H1 (cell line): ENCODE results near the gene KDM6A. TPM values are rescaled to one million over a fixed set of nuclear protein-coding genes. Genes with fewer than 3 reads are reported as not detected.

Experiments
- CTCF ChIA-PET: fragments of 300-600 bp; sonication (Branson Sonifier 250); formaldehyde crosslinking; loops from one replicate; lab custom pipeline; 2021; ENCODE audit not compliant: partially characterized antibody; lab: Charles Lee
- POLR2A ChIA-PET: fragments of 300-600 bp; sonication (Branson Sonifier 250); formaldehyde crosslinking; loops from one replicate; lab custom pipeline; 2021; ENCODE audit warnings: inconsistent platforms; ENCODE audit not compliant: partially characterized antibody; lab: Charles Lee
- DNase-seq, 2 experiments: peaks; one replicate each; pipeline versions ENCODE4 v3.0.0 to v3.0.0-alpha.2; 2010 to 2022; ENCODE audit warnings: low spot score in 2 of 2, low read depth in 1 of 2, mixed read lengths in 1 of 2
- FAIRE-seq: peaks from 2 replicates; lab custom pipeline; 2011; peaks lifted over from hg19 to GRCh38; lab: Jason Lieb, UNC
- H2AFZ ChIP-seq: 2 replicates; pipeline ENCODE4 v1.8.1; 2012; ENCODE audit warnings: low read length, inconsistent platforms
- H2AK5ac ChIP-seq: 2 replicates; pipeline ENCODE4 v1.6.1; 2013; ENCODE audit warnings: low read depth, low read length
- H2BK120ac ChIP-seq: replicated peaks from 2 replicates; pipeline ENCODE3; 2013; ENCODE audit warnings: low read depth, low read length, inconsistent platforms
- H2BK12ac ChIP-seq: 2 replicates; pipeline ENCODE4 v1.6.1; 2013; ENCODE audit warnings: low read depth, low read length
- H2BK15ac ChIP-seq: 2 replicates; pipeline ENCODE4 v1.6.1; 2013; ENCODE audit warnings: low read length
- H2BK20ac ChIP-seq: 2 replicates; pipeline ENCODE4 v1.6.1; 2013; ENCODE audit warnings: low read length
- H2BK5ac ChIP-seq: 2 replicates; pipeline ENCODE4 v1.6.1; 2013; ENCODE audit warnings: low read depth, low read length
- H3K14ac ChIP-seq: 2 replicates; pipeline ENCODE4 v1.6.1; 2013; ENCODE audit warnings: inconsistent platforms; ENCODE audit not compliant: insufficient read length
- H3K18ac ChIP-seq: 2 replicates; pipeline ENCODE4 v1.6.1; 2013; ENCODE audit warnings: low read length; ENCODE audit errors: extremely low read depth
- H3K23ac ChIP-seq: 2 replicates; pipeline ENCODE4 v1.6.1; 2013; ENCODE audit warnings: inconsistent platforms; ENCODE audit not compliant: insufficient read length
- H3K23me2 ChIP-seq: 2 replicates; pipeline ENCODE4 v1.6.1; 2013; ENCODE audit warnings: low read depth, low read length
- H3K27ac ChIP-seq: 2 replicates; pipeline ENCODE4 v1.6.1; 2011; ENCODE audit warnings: low read depth, low read length, inconsistent platforms
- H3K27me3 ChIP-seq, 4 experiments: replicated peaks in 1 of 4; 1 replicate in 1 of 4; 2 replicates in 3 of 4; pipeline versions ENCODE4 v1.6.1 to v1.8.1; 2011 to 2013; ENCODE audit warnings: low read length in 3 of 4, mild to moderate bottlenecking in 3 of 4, inconsistent platforms in 2 of 4, mixed read lengths in 2 of 4, moderate library complexity in 1 of 4; ENCODE audit not compliant: control insufficient read depth in 3 of 4, insufficient read depth in 3 of 4; ENCODE audit errors: extremely low read depth in 1 of 4
- H3K36me3 ChIP-seq, 4 experiments: 2 replicates each; pipeline versions ENCODE4 v1.6.1 to v1.8.1; 2011 to 2013; ENCODE audit warnings: mild to moderate bottlenecking in 4 of 4, low read length in 3 of 4, moderate library complexity in 2 of 4, control low read depth in 1 of 4, inconsistent platforms in 1 of 4; ENCODE audit not compliant: insufficient read depth in 4 of 4, control insufficient read depth in 2 of 4
- H3K4ac ChIP-seq: replicated peaks from 2 replicates; pipeline ENCODE3; 2013; ENCODE audit warnings: low read length, low read depth, mixed read lengths, inconsistent platforms; ENCODE audit not compliant: insufficient read length
- H3K4me1 ChIP-seq, 4 experiments: replicated peaks in 1 of 4; 1 replicate in 1 of 4; 2 replicates in 3 of 4; pipeline versions ENCODE4 v1.6.1 to v1.8.1; 2011 to 2013; ENCODE audit warnings: low read length in 3 of 4, inconsistent platforms in 2 of 4, mixed read lengths in 1 of 4; ENCODE audit not compliant: insufficient read depth in 4 of 4, control insufficient read depth in 3 of 4
- H3K4me2 ChIP-seq, 2 experiments: 2 replicates each; pipeline versions ENCODE4 v1.6.1 to v1.8.1; 2011 to 2013; ENCODE audit warnings: low read depth in 2 of 2, low read length in 2 of 2, control low read depth in 1 of 2, inconsistent platforms in 1 of 2, mild to moderate bottlenecking in 1 of 2; ENCODE audit not compliant: insufficient read depth in 1 of 2
- H3K4me3 ChIP-seq, 4 experiments: fragments of 200-600, 300-600 bp in 1 of 4; sonication (generic), shearing (Covaris generic), sonication (Bioruptor Twin) in 1 of 4; 2 replicates each; pipeline versions ENCODE4 v1.5.1 to v1.8.1; 2011 to 2016; ENCODE audit warnings: low read length in 4 of 4, low read depth in 3 of 4, control low read depth in 2 of 4, inconsistent platforms in 2 of 4, mild to moderate bottlenecking in 2 of 4, mixed read lengths in 1 of 4, moderate library complexity in 1 of 4; ENCODE audit not compliant: insufficient read depth in 2 of 4; ENCODE audit errors: extremely low read depth in 1 of 4
- H3K56ac ChIP-seq: replicated peaks from 2 replicates; pipeline ENCODE3; 2013; ENCODE audit warnings: low read depth, mild to moderate bottlenecking, mixed read lengths, low read length, inconsistent platforms; ENCODE audit not compliant: insufficient read length
- H3K79me1 ChIP-seq: 2 replicates; pipeline ENCODE4 v1.6.1; 2013; ENCODE audit warnings: low read depth, low read length, control low read depth
- H3K79me2 ChIP-seq, 2 experiments: 2 replicates each; pipeline versions ENCODE4 v1.6.1 to v1.8.1; 2012 to 2013; ENCODE audit warnings: low read length in 2 of 2, mild to moderate bottlenecking in 2 of 2, inconsistent platforms in 1 of 2; ENCODE audit not compliant: insufficient read depth in 2 of 2, control insufficient read depth in 1 of 2
- H3K9ac ChIP-seq, 4 experiments: replicated peaks in 1 of 4; 1 replicate in 1 of 4; 2 replicates in 3 of 4; pipeline versions ENCODE4 v1.6.1 to v1.8.1; 2011 to 2013; ENCODE audit warnings: low read depth in 3 of 4, low read length in 3 of 4, control low read depth in 2 of 4, mild to moderate bottlenecking in 2 of 4, moderate library complexity in 2 of 4, inconsistent platforms in 1 of 4; ENCODE audit errors: extremely low read depth in 1 of 4
- H3K9me3 ChIP-seq, 2 experiments: 2 replicates each; pipeline versions ENCODE4 v1.6.1 to v1.8.1; 2012 to 2013; ENCODE audit warnings: mild to moderate bottlenecking in 2 of 2, moderate library complexity in 2 of 2, control low read depth in 1 of 2, inconsistent platforms in 1 of 2, low read depth in 1 of 2, low read length in 1 of 2, mixed read lengths in 1 of 2; ENCODE audit not compliant: insufficient read depth in 2 of 2
- H4K20me1 ChIP-seq, 2 experiments: replicated peaks in 1 of 2; 2 replicates each; pipeline versions ENCODE3 to v1.8.1; 2011 to 2013; ENCODE audit warnings: inconsistent platforms in 2 of 2, low read length in 2 of 2, mild to moderate bottlenecking in 1 of 2; ENCODE audit not compliant: insufficient read depth in 2 of 2, control insufficient read depth in 1 of 2
- H4K5ac ChIP-seq: 2 replicates; pipeline ENCODE4 v1.6.1; 2013; ENCODE audit warnings: low read length, low read depth, mixed read lengths, inconsistent platforms; ENCODE audit not compliant: insufficient read length
- H4K8ac ChIP-seq: 2 replicates; pipeline ENCODE4 v1.8.0; 2013; ENCODE audit warnings: mild to moderate bottlenecking, moderate library complexity, low read length, inconsistent platforms; ENCODE audit not compliant: insufficient read depth; ENCODE audit errors: extremely low read depth
- H4K91ac ChIP-seq: replicated peaks from 2 replicates; pipeline ENCODE3; 2013; ENCODE audit warnings: low read length, mixed read lengths, inconsistent platforms; ENCODE audit not compliant: insufficient read length
- BACH1 ChIP-seq: IDR thresholded peaks from 2 replicates; pipeline ENCODE4 v1.6.1; 2012; ENCODE audit warnings: low read length, improper control_type of control experiment
- CREB1 ChIP-seq: IDR thresholded peaks from 2 replicates; pipeline ENCODE4 v1.6.1; 2012; ENCODE audit warnings: inconsistent platforms
- EP300 ChIP-seq, 2 experiments: IDR thresholded peaks; 1 replicate in 1 of 2; 2 replicates in 1 of 2; pipeline ENCODE4 v1.6.1; 2011 to 2012; ENCODE audit warnings: low read depth in 2 of 2, low read length in 2 of 2, mild to moderate bottlenecking in 2 of 2, borderline replicate concordance in 1 of 2, inconsistent platforms in 1 of 2, moderate library complexity in 1 of 2
- HDAC2 ChIP-seq, 2 experiments: fragments of 300-600 bp in 1 of 2; sonication (generic) in 1 of 2; IDR thresholded peaks; 2 replicates each; pipeline ENCODE4 v1.6.1; 2011 to 2012; ENCODE audit warnings: low read depth in 2 of 2, low read length in 2 of 2, mild to moderate bottlenecking in 2 of 2, moderate library complexity in 2 of 2, borderline replicate concordance in 1 of 2, inconsistent platforms in 1 of 2
- JUN ChIP-seq: IDR thresholded peaks from 2 replicates; pipeline ENCODE4 v1.6.1; 2011; ENCODE audit warnings: low read depth, mild to moderate bottlenecking, improper control_type of control experiment, low read length
- NANOG ChIP-seq: IDR thresholded peaks from 2 replicates; pipeline ENCODE4 v1.6.1; 2011; ENCODE audit warnings: low read length, low read depth, mild to moderate bottlenecking, inconsistent platforms; ENCODE audit not compliant: insufficient read depth, poor library complexity, severe bottlenecking
- RNF2 ChIP-seq: fragments of 200-900, 300-1000 bp; sonication (generic); IDR thresholded peaks from 2 replicates; pipeline ENCODE4 v1.7.1; 2016; ENCODE audit warnings: borderline replicate concordance, low read depth, mild to moderate bottlenecking, antibody characterized with exemption, low read length; ENCODE audit not compliant: poor library complexity, severe bottlenecking; ENCODE audit errors: missing control alignments
- SIX5 ChIP-seq: IDR thresholded peaks from 2 replicates; pipeline ENCODE4 v1.6.1; 2011; ENCODE audit warnings: mild to moderate bottlenecking, low read depth, low read length
- SP1 ChIP-seq: IDR thresholded peaks from 2 replicates; pipeline ENCODE4 v1.6.1; 2011; ENCODE audit warnings: low read depth, low read length
- SP4 ChIP-seq: IDR thresholded peaks from 2 replicates; pipeline ENCODE4 v1.6.1; 2012; ENCODE audit warnings: low read length, inconsistent platforms
- ZNF274 ChIP-seq: IDR thresholded peaks from 2 replicates; pipeline ENCODE4 v1.7.0; 2012; ENCODE audit warnings: low read length, borderline replicate concordance; ENCODE audit errors: extremely low read depth
- WGBS, 2 experiments: shearing (Covaris generic) in 1 of 2; methylation state at CpG; one replicate each; pipeline versions ENCODE4 v1.1.6 to v1.1.7; 2013 to 2015; ENCODE audit warnings: low lambda C conversion rate in 2 of 2, mixed read lengths in 2 of 2, inconsistent platforms in 1 of 2, low coverage in 1 of 2, missing lambda C conversion rate in 1 of 2; ENCODE audit not compliant: insufficient replicate concordance in 2 of 2, insufficient coverage in 1 of 2, insufficient read length in 1 of 2; ENCODE audit errors: extremely low coverage in 1 of 2, missing lambda C conversion rate in 1 of 2; 5-methylcytosine and 5-hydroxymethylcytosine counted together
- polyA plus RNA-seq, 7 experiments: library from polyadenylated mRNA; depleted of rRNA in 3 of 7; stranded (reverse) in 5 of 7; unstranded in 2 of 7; fragments of >200 nt in 5 of 7; fragments of 200-250 nt in 2 of 7; gene quantifications; 1 replicate in 5 of 7; 2 replicates in 1 of 7; 4 replicates in 1 of 7; pipeline versions ENCODE4 v1.2.1 to v1.2.3, GENCODE V29; 2011 to 2013; ENCODE audit warnings: missing spikeins in 2 of 7, mixed read lengths in 2 of 7
- total RNA-seq: library from RNA; stranded (reverse); fragmentation: NEBNext Ultra II Directional; extraction: Animal tissue kit (Norgen Biotek cat#: 25700); gene quantifications from 2 replicates; pipeline ENCODE4 v1.2.1, GENCODE V29; 2021
- TF ChIP-seq, protein P1 (sequence below): IDR thresholded peaks from 2 replicates; pipeline ENCODE4 v1.6.1; 2012; ENCODE audit warnings: inconsistent platforms

Gene KDM6A
- total and polyA plus RNA-seq, 2 of the 8 experiments (the other 6 are each of a cell fraction or from before 2014, with no cell fraction given) = 43.5 to 58.4 TPM

DNA sequence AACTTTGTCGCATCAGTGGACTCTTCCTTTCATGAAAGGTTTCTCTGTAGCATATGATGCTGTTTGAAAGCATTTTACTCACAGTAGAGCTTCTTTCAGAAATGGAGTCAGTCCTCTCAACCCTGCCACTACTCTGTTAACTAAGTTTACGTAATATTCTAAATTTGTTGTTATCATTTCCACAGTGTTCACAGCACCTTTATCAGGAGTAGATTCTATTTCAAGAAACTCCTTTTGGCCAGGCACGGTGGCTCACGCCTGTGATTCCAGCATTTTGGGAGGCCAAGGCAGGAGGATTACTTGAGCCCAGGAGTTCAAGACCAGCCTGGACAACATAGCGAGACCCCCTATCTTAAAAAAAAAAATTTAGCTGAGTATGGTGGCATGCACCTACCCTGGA lies 90.0 kb downstream of the KDM6A start:
- WGBS, 2 experiments = 90% methylated on average over 5 of the region's 5 CpGs; no CpG with 5 or more reads in 1 of the 2 experiments
- Histone ChIP-seq H2BK120ac (no peak overlapping the region), H4K20me1 (peaks cover 6% of the 10 kb centered on the region in 2 experiments), H3K79me2 (peaks cover 4 to 97% of the 10 kb centered on the region in 2 experiments), H3K9me3 (no peaks in the 10 kb centered on the region), H3K27me3 (no peaks in the 10 kb centered on the region), H3K23ac (no peak overlapping the region), H3K36me3 (peaks cover 2 to 44% (median 19%) of the 10 kb centered on the region in 4 experiments), H3K56ac (no peak overlapping the region), H3K9ac (no peak overlapping the region), H4K91ac (no peak overlapping the region), H2AFZ (no peak overlapping the region), H2BK5ac (no peak overlapping the region), H2BK12ac (no peak overlapping the region), H4K8ac (no peak overlapping the region), H2BK15ac (no peak overlapping the region), H3K79me1 (no peaks in the 10 kb centered on the region), H3K23me2 (no peaks in the 10 kb centered on the region), H2BK20ac (no peak overlapping the region), H3K4ac (no peak overlapping the region), H3K4me2 (no peak overlapping the region), H3K14ac (no peak overlapping the region), H3K18ac (no peak overlapping the region), H2AK5ac (no peak overlapping the region), H3K4me1 (no peaks in the 10 kb centered on the region), H3K4me3 (no peak overlapping the region), H4K5ac (no peak overlapping the region), H3K27ac (no peak overlapping the region)
- no peak for TF ChIP-seq BACH1
- TF ChIP-seq, protein P1, sequence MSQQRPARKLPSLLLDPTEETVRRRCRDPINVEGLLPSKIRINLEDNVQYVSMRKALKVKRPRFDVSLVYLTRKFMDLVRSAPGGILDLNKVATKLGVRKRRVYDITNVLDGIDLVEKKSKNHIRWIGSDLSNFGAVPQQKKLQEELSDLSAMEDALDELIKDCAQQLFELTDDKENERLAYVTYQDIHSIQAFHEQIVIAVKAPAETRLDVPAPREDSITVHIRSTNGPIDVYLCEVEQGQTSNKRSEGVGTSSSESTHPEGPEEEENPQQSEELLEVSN = no peak
- no peak for TF ChIP-seq SP4
- no peak for TF ChIP-seq CREB1
- no peak for TF ChIP-seq EP300 (IDR thresholded peaks at IDR 0.05; ENCODE audit: borderline replicate concordance in 1 of 2, low read depth in 2 of 2, low read length in 2 of 2)
- TF ChIP-seq HDAC2 (IDR thresholded peaks at IDR 0.05; ENCODE audit: borderline replicate concordance in 1 of 2, low read depth in 2 of 2, low read length in 2 of 2) = no peak
- TF ChIP-seq ZNF274 = no peak
- no peak for TF ChIP-seq NANOG
- TF ChIP-seq SIX5 = no peak
- TF ChIP-seq RNF2 = no peak
- no peak for TF ChIP-seq SP1
- no peak for TF ChIP-seq JUN
- DNase-seq (no peak), FAIRE-seq (no peak)
- ChIA-PET CTCF (no interaction called here), POLR2A (interaction anchor here (0.6 to 0.7 kb wide), 2 partner anchors 52 to 103 kb away, joined by 3 read pairs; no protein-coding TSS in a partner anchor)
